GM21367 (cell line): Measurements from ENCODE around the gene JAZF1.

Source experiments
- ATAC-seq: cut with Tn5 transposase; IDR thresholded peaks from one replicate; pipeline ENCODE4 v1.9.1; 2021; ENCODE audit not compliant: unreplicated experiment

JAZF1 gene

DNA sequence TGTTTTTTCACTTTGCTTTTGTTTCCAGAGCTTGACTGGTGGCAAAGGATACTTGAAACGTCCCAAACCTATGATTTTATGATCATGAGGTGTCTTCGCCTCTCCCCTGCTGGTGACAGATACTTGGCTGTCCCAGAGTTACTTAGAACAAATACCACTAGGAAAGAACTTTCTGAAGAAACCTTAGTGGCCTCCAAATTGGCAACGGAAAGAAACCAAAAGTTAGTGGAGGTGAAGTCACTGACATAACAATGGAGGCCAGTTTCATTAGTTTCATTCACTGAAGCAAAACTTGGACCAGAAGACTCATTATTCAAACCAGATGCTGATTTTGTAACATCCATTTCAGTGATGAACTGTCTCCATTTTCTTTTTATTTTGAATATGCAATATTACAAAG, 68.6 kb downstream of the JAZF1 start:
- no peak for ATAC-seq

DNA sequence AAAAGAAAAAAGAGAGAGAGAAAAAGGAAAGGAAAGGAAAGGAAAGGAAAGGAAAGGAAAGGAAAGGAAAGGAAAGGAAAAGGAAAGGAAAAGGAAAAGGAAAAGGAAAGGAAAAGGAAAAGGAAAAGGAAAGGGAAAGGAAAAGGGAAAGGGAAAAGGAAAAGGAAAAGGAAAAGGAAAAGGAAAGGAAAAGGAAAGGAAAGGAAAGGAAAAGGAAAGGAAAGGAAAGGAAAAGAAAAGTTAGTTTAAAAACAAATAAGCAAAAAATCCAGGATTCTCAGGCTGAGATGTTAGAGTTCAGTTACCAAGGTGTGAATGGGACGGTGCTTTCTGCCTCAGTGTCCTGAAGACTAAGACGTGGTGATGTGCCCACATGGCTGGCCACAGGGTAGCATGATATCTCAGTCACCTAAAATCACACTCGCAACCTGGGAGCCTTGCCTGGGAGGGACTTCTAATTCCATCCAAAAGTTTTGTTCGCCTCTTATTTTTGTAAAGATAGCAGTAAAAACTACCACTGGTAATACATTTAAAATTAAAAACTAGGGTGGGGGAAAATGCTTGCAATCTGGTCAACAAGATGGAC, 70.1 kb downstream of the JAZF1 start:
- ATAC-seq: no peak

DNA sequence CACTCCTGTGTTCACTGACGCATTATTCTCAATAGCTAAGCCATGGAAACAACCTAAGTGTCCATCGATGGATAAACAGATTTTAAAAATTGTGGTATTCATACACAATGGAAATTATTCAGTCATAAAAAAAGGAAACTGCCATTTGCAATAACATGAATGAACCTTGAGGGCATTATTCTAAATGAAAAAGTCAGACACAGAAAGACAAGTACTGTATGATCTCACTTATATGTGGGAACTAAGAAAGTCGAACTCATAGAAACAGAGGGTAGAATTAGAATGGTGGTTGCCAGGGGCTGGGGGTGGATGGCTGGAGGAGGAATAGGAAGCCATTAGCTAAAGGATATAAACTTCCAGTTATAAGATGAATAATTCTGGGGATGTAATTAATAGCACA, 71.8 kb downstream of the JAZF1 start:
- ATAC-seq: no peak

DNA sequence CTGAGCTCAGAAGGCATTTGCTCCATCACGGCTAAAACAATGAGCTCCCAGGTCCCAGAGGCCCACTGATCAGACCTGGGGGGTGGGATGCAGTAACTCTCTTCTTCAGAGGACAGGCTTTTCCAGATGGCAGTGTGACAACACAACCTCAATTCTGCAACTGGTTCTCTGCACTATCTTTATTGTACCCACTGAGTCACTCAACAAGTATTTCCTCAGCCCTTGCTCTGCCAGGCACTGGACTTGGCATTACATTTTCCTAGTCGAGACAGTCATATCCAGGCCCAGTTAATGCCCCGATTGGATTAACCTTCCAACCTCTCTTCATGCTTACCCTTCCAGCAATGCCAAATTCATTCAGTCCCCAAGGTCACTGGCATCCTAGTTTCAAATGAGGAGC, 72.6 kb downstream of the JAZF1 start:
- ATAC-seq: no peak

DNA sequence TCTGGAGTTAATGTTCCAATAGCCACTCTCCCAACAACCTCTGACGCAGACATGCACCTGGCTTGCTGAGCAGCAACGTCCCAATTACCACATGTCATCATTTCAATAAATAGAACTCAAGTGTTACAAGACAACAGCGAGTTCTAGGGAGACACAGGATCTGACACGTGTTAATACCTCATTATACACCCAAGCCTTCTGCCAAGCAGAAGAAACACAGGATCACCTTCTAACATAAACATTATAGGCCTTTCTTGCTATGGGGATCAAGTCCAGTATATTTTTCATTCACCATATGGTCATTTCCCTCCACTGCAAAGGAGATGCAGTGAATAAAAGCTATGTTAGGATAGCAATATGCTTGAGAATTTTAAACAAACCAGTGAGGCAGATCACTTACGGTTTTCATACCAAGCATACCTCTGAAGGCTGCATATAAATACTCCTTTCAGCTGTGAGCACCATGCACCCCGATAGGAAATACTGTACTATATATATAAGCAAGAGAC, 74.2 kb downstream of the JAZF1 start:
- no peak for ATAC-seq

DNA sequence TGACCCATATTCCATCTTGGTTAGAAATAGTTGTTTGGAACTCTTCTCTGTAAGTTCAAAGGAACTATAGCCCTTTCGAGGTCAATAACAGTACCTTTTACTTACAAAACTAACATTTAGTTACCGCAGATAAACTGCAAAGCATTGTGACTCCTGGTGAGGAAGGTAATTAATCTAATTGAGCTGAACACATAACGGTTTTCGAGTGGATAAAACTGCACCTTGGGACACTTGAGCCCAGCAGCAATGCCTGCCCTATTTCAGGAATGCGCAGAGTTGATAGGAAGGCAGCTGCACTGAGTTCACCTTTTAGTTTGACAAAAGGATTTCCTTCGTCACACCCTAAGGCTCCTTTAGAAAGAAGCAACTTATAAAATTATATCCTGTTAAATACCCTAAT, 75.4 kb downstream of the JAZF1 start:
- no peak for ATAC-seq

DNA sequence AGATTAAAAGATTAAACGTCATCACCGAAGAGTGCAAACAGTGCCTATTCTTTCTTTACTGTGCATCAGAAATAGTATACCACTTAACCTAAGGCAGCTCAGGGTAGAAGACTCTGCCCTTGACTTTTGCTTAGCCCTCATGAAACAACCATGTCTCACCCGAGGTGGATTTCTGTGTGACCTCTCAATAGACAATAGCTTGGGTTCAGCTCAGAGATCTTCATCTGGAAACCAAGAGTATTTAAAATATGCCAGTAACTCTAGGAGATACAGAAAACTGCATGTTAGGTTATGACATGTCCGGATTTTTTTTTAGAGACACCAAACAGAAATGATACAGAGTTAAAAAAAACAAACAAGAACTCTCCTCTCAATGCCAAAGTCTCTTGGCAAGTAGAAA, 75.8 kb downstream of the JAZF1 start:
- ATAC-seq: no peak

DNA sequence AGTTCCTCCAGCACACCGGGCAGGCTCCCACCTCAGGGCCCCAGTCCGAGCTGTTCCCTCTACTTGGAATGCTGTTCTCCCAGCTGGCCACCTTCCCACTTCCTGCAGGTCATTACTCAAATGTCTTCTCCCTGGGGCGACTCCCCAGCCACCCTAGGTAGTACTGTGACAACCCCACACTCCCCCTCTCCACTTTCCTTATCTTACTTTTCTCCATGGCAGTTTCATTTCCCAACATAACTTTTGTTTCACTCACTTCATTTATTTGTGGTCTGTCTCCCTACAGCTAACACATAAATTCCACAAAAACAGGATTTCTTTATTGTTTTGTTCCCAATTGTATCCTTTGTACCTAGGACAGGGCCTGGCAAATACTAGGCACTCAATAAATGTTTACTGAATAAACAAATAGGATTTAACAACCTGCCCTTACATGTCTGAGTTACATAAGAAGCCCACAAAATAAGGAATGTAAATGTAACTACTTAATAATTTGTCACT, 76.5 kb downstream of the JAZF1 start:
- ATAC-seq: no peak

DNA sequence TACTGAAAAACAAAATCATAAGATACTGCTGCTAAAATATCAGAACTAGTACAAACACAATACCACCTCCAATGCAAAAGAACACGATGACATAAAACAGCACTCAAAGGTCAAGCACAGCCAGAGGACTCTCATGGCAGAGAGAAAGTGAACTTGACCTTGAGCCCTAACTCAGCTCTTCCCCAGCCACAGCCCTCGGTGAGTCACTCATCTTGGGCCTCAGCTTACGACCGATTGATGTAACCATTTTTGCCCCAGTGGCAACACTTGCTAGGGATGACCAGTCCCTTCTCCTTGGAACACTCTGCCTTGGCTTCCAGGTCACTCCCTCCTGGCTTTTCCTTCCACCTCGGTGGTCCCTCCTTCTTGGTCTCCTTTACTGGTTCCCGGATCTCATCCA, 77.8 kb downstream of the JAZF1 start:
- no peak for ATAC-seq

DNA sequence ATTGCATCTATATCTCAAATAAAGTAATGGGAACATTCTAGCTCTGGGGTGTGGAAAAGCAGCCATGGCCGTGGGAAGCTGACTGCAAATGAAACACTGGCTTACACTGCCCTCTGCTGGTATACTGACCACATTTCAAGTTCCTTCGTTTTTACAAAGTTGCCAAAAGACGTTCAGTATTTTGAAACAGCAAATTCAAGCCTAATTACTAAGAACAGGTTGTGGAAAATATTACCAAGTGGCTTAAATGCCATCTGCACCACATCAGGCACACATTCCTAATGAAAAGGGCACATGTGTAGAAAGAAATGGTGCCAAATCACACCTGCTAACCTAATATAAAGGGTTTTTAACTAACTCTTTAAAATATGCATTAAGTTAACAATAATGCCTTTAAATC, 83.9 kb downstream of the JAZF1 start:
- ATAC-seq: no peak

DNA sequence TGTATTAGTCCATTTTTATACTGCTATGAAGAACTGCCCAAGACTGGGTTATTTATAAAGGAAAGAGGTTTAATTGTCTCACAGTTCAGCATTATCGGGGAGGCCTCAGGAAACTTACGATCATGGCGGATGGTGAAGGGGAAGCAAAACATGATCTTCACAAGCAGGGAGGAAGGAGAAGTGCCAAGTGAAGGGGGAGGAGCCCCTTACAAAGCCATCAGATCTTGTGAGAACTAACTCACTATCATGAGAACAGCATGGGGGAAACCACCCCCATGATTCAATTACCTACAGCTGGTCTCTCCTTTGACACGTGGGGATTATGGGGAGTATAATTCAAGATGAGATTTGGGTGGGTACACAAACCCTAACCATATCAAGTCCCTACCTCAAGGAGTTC, 85.4 kb downstream of the JAZF1 start:
- ATAC-seq: no peak

DNA sequence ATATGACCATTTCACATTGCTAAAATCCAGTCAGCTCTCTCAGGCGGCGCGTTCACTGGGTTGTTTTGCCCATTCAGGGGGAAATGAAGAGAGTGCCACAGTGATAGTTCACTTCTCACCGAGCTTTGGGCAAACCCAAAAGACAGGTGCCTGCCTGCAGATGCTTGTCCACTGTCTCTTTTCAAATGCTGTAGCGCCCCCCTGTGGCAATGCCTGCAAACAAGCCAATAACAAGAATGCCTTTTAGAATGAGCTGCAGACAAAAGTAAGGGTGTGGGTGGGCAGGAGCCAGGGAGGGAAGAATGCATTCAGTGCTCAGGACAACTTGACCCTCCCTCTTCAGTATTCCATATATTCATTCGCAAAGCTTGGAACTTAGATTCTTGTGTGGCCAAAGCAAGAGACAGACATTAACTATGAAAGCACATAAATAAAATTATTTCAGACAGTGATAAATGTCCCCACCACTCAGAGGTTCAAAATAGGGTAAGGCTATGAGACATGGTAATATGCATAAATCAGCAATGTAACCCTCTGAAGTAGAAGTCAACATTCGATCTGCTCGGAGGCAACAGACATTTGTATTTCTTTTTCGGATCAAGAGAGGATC, 86.9 kb downstream of the JAZF1 start:
- no peak for ATAC-seq

DNA sequence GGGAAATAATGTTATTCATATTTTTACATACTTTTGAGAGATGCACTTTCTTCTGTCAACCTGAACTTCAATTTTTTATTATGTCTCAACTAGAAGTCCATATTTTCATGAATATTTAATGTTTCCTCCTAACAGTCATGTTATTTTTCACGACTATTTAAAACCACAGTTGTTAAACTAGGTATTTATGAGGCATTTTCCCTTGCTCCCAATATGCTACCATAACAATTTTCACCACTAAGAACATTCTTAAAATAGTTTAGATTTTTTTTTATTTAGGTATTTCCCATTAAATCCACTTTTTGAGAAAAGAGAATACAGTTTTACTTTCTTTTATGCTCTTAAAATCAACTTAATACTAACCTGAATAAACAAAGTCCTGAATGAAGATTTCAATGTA, 89.4 kb downstream of the JAZF1 start:
- ATAC-seq: no peak

DNA sequence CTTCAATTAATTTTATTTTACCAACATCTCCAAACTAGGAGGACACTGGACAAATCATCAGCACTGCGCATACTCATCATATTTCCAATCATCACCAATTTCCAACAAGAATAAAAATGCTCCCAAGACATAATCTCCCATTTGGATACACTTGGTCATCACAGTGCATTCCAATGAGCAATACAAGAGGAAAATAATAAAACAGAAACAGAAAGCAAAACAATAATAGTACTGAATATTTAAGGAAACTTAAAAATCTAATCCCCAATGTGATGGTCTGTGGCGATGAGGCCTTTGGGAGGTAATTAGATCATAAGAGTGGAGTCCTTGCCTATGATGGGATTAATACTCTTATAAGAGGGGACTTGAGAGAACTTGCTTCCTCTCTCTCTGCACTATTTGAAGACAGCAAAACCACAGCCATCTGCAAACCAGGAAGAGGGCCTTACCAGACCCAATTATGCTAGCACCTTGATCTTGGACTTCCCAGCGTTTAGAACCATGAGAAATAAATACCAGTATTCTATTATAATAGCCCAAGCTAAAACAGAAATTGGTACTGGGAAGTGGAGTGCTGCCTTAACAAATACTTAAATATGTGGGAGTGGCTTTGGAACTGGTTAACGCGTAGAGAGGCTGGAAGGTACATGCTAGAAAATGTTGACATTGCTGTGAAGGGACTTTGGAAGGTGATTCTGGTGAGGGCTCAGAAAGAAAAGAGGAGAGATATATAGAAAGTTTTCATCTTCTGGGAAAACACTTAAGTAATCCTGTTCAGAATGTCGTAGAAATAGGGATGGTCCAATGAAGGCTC, 91.5 kb downstream of the JAZF1 start:
- ATAC-seq: no peak

DNA sequence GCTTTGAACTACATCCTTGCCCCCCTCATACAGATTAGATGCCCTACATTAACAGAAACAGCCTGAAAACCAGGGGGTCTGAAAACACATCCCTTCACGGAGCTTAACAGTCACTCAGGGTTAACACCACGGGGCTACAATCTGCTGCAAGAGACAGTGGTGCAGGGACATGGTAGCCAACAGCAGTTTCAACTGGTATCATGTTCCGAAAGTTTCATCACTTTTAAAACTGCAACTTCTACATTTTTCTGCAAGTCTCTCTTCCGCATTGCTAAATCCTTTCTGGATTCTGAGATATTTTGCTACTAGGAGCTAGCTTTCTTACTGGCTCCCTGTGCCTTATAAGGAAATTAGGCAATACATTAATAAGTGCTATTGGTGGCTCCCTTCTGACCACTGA, 92.6 kb downstream of the JAZF1 start:
- ATAC-seq: no peak

DNA sequence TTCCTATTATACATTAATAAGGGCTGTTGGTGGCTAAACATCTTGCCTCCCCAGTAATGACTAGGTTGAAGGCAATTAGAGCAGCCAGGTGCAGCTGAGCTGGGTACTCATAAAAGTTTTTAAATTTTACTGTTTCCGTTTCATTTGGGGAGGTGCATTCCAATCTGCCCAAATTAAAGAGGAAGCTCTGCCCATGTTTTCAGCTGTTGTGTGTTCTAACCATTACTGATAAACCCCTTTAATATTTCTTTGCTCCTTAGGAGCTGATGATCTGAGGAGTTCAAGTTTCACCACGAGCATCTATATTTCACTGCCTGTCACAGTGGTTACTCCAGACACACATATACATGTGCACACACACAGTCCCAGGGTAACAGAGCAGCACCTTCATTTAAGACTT, 94.4 kb downstream of the JAZF1 start:
- ATAC-seq: no peak

DNA sequence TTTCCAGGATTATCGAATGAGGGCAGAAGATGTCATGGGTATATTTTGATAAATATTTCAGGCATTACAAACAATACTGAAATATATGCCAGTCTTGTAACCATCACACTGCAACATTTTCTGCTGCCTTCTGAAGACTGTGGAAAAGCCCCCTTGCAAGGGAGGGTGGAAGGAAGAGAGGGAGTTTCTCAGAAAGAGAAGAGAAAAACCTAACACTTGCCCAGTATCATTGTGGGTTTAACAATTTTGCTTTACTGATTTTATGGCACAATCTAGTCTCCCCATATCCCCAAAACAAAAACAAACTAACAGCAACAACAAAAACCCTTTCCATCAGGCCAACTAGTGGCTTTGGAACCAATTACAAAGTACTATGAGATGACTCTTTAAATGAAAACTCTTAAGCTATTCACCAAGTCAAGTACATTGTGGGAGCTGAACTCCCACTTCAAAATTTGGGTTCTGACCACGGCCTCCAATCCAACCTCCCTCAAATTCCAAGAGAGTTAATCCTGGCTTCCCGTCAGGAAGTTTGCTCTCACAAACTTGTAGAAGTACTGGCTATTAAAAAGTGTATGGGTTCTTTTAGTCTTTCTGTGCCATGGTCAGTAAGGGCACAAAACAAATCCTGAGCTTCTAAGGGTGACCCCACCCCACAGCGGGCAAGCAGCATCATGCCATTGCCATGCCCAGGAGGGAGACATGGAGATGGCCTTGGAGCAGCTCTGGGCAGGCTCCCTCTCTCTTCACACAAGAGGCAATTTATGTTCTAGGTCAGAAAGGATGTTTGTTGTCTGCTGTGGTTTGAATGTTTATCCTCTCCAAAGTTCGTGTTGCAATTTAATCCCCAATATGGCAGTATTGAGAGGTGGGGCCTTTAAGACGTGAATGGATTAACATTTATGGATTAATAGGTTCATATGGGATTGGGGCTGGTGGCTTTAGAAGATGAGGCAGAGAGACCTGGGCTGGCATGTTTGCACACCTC, 96.3 kb downstream of the JAZF1 start:
- no peak for ATAC-seq

DNA sequence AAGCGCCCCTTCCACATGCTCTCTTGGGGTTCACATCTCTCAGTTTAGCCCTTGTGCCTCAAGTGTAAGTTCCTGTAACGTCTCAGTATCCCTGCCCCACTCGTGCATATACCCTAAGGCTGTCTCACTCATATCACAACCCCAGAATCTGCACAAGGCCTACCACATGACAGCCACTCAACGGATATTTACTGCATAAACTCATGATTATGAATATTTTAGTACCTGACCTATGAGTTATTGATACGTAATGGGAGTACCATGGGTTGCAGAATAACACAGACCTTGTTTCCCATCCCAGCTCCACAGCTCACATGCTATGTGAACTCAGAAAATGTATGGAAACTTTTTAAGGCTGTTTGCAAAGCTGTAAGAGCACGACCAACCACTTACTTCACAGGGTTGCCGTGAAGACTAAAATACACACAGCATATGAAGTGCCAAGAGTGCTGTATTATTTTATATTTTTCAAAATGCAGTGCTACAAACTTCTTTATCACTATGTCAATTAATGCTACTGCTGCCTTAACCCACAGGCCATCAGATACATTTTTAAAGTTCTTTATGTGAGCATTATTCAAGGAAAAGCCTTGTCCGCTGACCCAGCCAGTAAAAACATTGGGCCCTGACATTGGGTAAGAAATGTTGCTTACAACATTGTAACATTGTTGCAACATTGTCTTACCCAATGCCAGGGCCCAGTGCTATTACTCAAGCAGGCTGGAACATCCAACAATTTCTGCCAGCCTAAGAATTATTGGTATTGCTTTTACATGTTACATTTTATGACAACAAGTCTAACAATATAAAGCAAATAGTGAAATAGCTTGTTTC, 97.2 kb downstream of the JAZF1 start:
- no peak for ATAC-seq

DNA sequence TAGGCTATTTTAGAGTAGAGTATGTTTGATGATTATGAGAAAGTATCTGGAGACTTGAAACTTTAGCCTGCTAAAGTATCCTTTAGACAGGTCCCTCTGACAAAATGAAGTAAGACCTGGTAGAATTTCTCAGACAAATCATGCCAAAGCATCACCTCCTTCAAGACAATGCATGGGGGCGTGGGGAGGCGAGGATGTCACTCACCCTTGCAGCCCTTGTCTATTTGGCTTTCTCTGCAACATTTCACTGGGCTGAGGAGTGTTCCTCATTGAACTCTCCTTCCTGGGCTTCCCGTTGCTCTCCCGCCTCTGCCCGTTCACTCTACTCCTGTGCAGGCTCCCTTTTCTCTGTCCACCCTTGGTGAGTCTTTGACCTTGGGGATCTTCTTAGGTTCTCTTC, 98.5 kb downstream of the JAZF1 start:
- ATAC-seq: no peak

DNA sequence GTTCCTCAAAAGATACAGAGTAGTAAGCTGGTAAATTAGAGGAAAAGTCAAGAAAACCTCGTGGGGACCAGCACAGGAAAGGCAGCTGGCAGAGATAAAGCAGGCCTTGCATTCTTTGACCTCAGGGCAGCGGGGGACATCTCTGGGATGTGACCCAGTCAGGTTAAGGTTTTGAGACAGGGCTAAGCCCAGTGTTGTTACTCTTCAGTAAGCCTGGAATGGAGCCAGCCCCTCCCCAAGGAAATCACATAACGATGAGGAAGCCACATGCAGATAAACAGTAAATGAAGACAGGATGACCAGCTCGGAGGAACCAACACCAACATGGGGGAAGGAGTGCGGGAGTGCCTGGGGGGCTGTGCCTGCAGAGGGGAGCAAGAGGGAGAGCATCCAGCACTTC, 99.6 kb downstream of the JAZF1 start:
- no peak for ATAC-seq
